ENCODE data around the gene ALG9. TPM values are rescaled to one million over a fixed set of nuclear protein-coding genes. Genes with fewer than 3 reads are reported as not detected.

Gene ALG9
- total RNA-seq, 1 donor from 2014 or later: 36.9 TPM

- Histone ChIP-seq H3K4me1 (peaks cover 20% of the 10 kb centered on the region), H3K4me2 (peak overlapping the region; percentile 63), H2AFZ (replicated peaks) (no peak overlapping the region), H3K36me3 (peaks cover 4% of the 10 kb centered on the region), H3K4me3 (no peak overlapping the region), H3K79me2 (ENCODE audit: low read depth) (no peaks in the 10 kb centered on the region), H3K27ac (no peak overlapping the region), H3K27me3 (no peaks in the 10 kb centered on the region), H3K9ac (no peak overlapping the region), H4K20me1 (ENCODE audit: low read depth) (peaks cover 14% of the 10 kb centered on the region), H3F3A (ENCODE audit: low read depth) (peaks cover 18% of the 10 kb centered on the region), H3K9me3 (ENCODE audit: low read depth) (no peaks in the 10 kb centered on the region)
- Mint-ChIP-seq H3K4me1 (peaks cover 26% of the 10 kb centered on the region), H3K36me3 (peaks cover 13% of the 10 kb centered on the region), H3K9me3 (no peaks in the 10 kb centered on the region), H3K27me3 (ENCODE audit: insufficient read depth, low read depth) (peaks cover 4% of the 10 kb centered on the region), H3K27ac (no peak overlapping the region), H3K4me3 (no peak overlapping the region)
- DNase-seq (ENCODE audit: low spot score): peak; percentile 92
- TF ChIP-seq CTCF (IDR thresholded peaks at IDR 0.05) (peak; percentile 94), EZH2 (IDR thresholded peaks at IDR 0.05) (no peak), EZH2phosphoT487 (IDR thresholded peaks at IDR 0.05) (no peak)
These were observed 29.9 kb downstream of the ALG9 start for GRCh38 chr11:111841370-111842053.

- no peaks in the 10 kb centered on the region for H3K9me3 Mint-ChIP-seq
- H3K36me3 Mint-ChIP-seq: peaks cover 18% of the 10 kb centered on the region
- TF ChIP-seq EZH2phosphoT487 (IDR thresholded peaks at IDR 0.05): no peak
- no peak for TF ChIP-seq CTCF (IDR thresholded peaks at IDR 0.05)
- no peak for TF ChIP-seq EZH2 (IDR thresholded peaks at IDR 0.05)
- H3K4me3 Mint-ChIP-seq: no peak overlapping the region
- Histone ChIP-seq H3K27me3 (no peaks in the 10 kb centered on the region), H3K4me1 (peaks cover 19% of the 10 kb centered on the region), H4K20me1 (ENCODE audit: low read depth) (peaks cover 14% of the 10 kb centered on the region), H3K36me3 (peaks cover 4% of the 10 kb centered on the region), H3K79me2 (ENCODE audit: low read depth) (no peaks in the 10 kb centered on the region), H3K9ac (no peak overlapping the region), H3K4me3 (no peak overlapping the region), H3F3A (ENCODE audit: low read depth) (peaks cover 18% of the 10 kb centered on the region), H3K4me2 (peak overlapping the region; percentile 63), H3K9me3 (ENCODE audit: low read depth) (no peaks in the 10 kb centered on the region), H3K27ac (peak overlapping the region; percentile 53), H2AFZ (replicated peaks) (no peak overlapping the region)
- DNase-seq (ENCODE audit: low spot score): peak; percentile 75
- peaks cover 20% of the 10 kb centered on the region for H3K4me1 Mint-ChIP-seq
- H3K27me3 Mint-ChIP-seq (ENCODE audit: insufficient read depth, low read depth): peaks cover 4% of the 10 kb centered on the region
- no peak overlapping the region for H3K27ac Mint-ChIP-seq
These were observed 31.2 kb downstream of the ALG9 start for GRCh38 chr11:111840143-111840542.

- H3K27me3 Mint-ChIP-seq (ENCODE audit: insufficient read depth, low read depth): no peaks in the 10 kb centered on the region
- H3K9me3 Mint-ChIP-seq: no peaks in the 10 kb centered on the region
- peaks cover 20% of the 10 kb centered on the region for H3K4me1 Mint-ChIP-seq
- no peak for DNase-seq (ENCODE audit: low spot score)
- Histone ChIP-seq H3K27ac (no peak overlapping the region), H3K79me2 (ENCODE audit: low read depth) (no peaks in the 10 kb centered on the region), H3K4me3 (no peak overlapping the region), H3K9ac (no peak overlapping the region), H3F3A (ENCODE audit: low read depth) (peaks cover 18% of the 10 kb centered on the region), H3K4me1 (peaks cover 19% of the 10 kb centered on the region), H3K27me3 (no peaks in the 10 kb centered on the region), H4K20me1 (ENCODE audit: low read depth) (peaks cover 14% of the 10 kb centered on the region), H2AFZ (replicated peaks) (no peak overlapping the region), H3K4me2 (no peak overlapping the region), H3K36me3 (peaks cover 4% of the 10 kb centered on the region), H3K9me3 (ENCODE audit: low read depth) (no peaks in the 10 kb centered on the region)
- H3K36me3 Mint-ChIP-seq: peaks cover 14% of the 10 kb centered on the region
- H3K4me3 Mint-ChIP-seq: no peak overlapping the region
- H3K27ac Mint-ChIP-seq: no peak overlapping the region
- TF ChIP-seq EZH2phosphoT487 (IDR thresholded peaks at IDR 0.05) (no peak), CTCF (IDR thresholded peaks at IDR 0.05) (no peak), EZH2 (IDR thresholded peaks at IDR 0.05) (no peak)
These were observed 33.3 kb downstream of the ALG9 start for GRCh38 chr11:111838054-111838453.

Data from neural progenitor cell (in vitro differentiated cells).